HepG2 (cell line): ENCODE data around the gene APCDD1L. TPM values are rescaled to one million over a fixed set of nuclear protein-coding genes. Genes with fewer than 3 reads are reported as not detected.
A peak's percentile ranks its signal among the peaks of the same experiment; 100 is the strongest.

Source experiments
- ATAC-seq: fragments of 200-7000 bp; cut with Tn5 transposase; 3 replicates; pipeline ENCODE4 v1.9.1; 2020; ENCODE audit warnings: mild to moderate bottlenecking, moderate library complexity
- BruUV-seq: library from RNA; stranded (reverse); fragments of 400-500 nt; replicated peaks from 2 replicates; lab custom pipeline; 2021; lab: Mats Ljungman, UMichigan
- CTCF ChIA-PET: fragments of 300-600 bp; formaldehyde crosslinking; extraction: SDS; loops from one replicate; lab custom pipeline; 2021; ENCODE audit warnings: low total read pairs, inconsistent platforms, low intra/inter-chr PET ratio; lab: Yijun Ruan, JAX
- POLR2A ChIA-PET: fragments of 350-600 bp; sonication (Branson Sonifier 250); formaldehyde crosslinking; loops from one replicate; lab custom pipeline; 2020; ENCODE audit warnings: antibody characterized with exemption, inconsistent platforms; lab: Yijun Ruan, JAX
- DNase-seq: peaks from one replicate; pipeline ENCODE4 v3.0.0-alpha.2; 2015; ENCODE audit warnings: low spot score
- FAIRE-seq: peaks from 3 replicates; lab custom pipeline; 2011; peaks lifted over from hg19 to GRCh38; lab: Jason Lieb, UNC
- H2AFZ ChIP-seq: one replicate; pipeline ENCODE4 v1.6.1; 2011; ENCODE audit warnings: low read length, inconsistent platforms
- H3K27ac ChIP-seq: fragments of 300-600 bp; 3 replicates; pipeline ENCODE4 v1.8.0; 2011; ENCODE audit warnings: mixed run types, mild to moderate bottlenecking, mixed read lengths, low read length, inconsistent platforms; ENCODE audit not compliant: insufficient read depth; ENCODE audit errors: extremely low read length
- H3K27me3 ChIP-seq, 2 experiments: fragments of 200-600 bp in 1 of 2; 2 replicates in 1 of 2; 3 replicates in 1 of 2; pipeline versions ENCODE4 v1.6.0 to v1.8.0; 2011; ENCODE audit warnings: low read length in 2 of 2, mild to moderate bottlenecking in 2 of 2, moderate library complexity in 2 of 2, inconsistent platforms in 1 of 2; ENCODE audit not compliant: insufficient read depth in 2 of 2, control insufficient read depth in 1 of 2
- H3K36me3 ChIP-seq, 2 experiments: fragments of 200-600 bp in 1 of 2; replicated peaks in 1 of 2; 2 replicates in 1 of 2; 3 replicates in 1 of 2; pipeline versions ENCODE4 v1.5.1 to v1.8.0; 2011; ENCODE audit warnings: low read length in 2 of 2, inconsistent platforms in 1 of 2; ENCODE audit not compliant: insufficient read depth in 2 of 2, control insufficient read depth in 1 of 2
- H3K4me1 ChIP-seq: 2 replicates; pipeline ENCODE4 v1.5.1; 2012; ENCODE audit warnings: low read length, inconsistent platforms; ENCODE audit not compliant: insufficient read depth
- H3K4me2 ChIP-seq: 2 replicates; pipeline ENCODE4 v1.6.0; 2011; ENCODE audit warnings: low read depth, low read length, inconsistent platforms
- H3K4me3 ChIP-seq, 3 experiments: fragments of 200-600 bp in 1 of 3; sonication (generic), shearing (Covaris generic) in 1 of 3; replicated peaks in 1 of 3; 2 replicates each; pipeline ENCODE4 v1.5.1; 2011 to 2016; ENCODE audit warnings: low read length in 3 of 3, inconsistent platforms in 2 of 3, low read depth in 2 of 3, mild to moderate bottlenecking in 2 of 3, control low read depth in 1 of 3, mixed read lengths in 1 of 3; ENCODE audit not compliant: insufficient read depth in 1 of 3
- H3K79me2 ChIP-seq: one replicate; pipeline ENCODE4 v1.6.1; 2011; ENCODE audit warnings: low read length, inconsistent platforms; ENCODE audit not compliant: insufficient read depth
- H3K9ac ChIP-seq: 2 replicates; pipeline ENCODE4 v1.6.0; 2011; ENCODE audit warnings: mild to moderate bottlenecking, low read depth, low read length, inconsistent platforms; ENCODE audit not compliant: insufficient read depth
- H3K9me3 ChIP-seq: 2 replicates; pipeline ENCODE4 v1.5.1; 2012; ENCODE audit warnings: mild to moderate bottlenecking, low read length
- H4K20me1 ChIP-seq: 2 replicates; pipeline ENCODE4 v1.6.0; 2011; ENCODE audit warnings: inconsistent platforms, mild to moderate bottlenecking, low read length, moderate library complexity; ENCODE audit not compliant: insufficient read depth
- ELF4 ChIP-seq: sonication (generic); formaldehyde crosslinking; IDR thresholded peaks from 2 replicates; pipeline ENCODE4 v1.5.0; 2020; ENCODE audit warnings: missing genetic modification reagents, mild to moderate bottlenecking, moderate library complexity, borderline replicate concordance
- MTA1 ChIP-seq: sonication (generic); formaldehyde crosslinking; IDR thresholded peaks from 2 replicates; pipeline ENCODE4 v1.4.0; 2020; ENCODE audit warnings: missing genetic modification reagents, mild to moderate bottlenecking, borderline replicate concordance
- NRL ChIP-seq: sonication (generic); formaldehyde crosslinking; IDR thresholded peaks from 2 replicates; pipeline ENCODE4 v1.5.0; 2020; ENCODE audit warnings: missing genetic modification reagents, mild to moderate bottlenecking, moderate library complexity, borderline replicate concordance
- U2AF2 ChIP-seq: fragments of 200-400 bp; formaldehyde crosslinking; IDR thresholded peaks from 2 replicates; pipeline ENCODE4 v1.6.1; 2017; ENCODE audit warnings: low read depth, mild to moderate bottlenecking, low read length
- ZBTB40 ChIP-seq, 2 experiments: fragments of 450-650 bp in 1 of 2; sonication (generic) in 1 of 2; formaldehyde crosslinking in 1 of 2; IDR thresholded peaks; 2 replicates each; pipeline versions ENCODE4 v1.6.1 to v1.8.0; 2016 to 2022; ENCODE audit warnings: antibody characterized with exemption in 1 of 2, mild to moderate bottlenecking in 1 of 2, missing genetic modification reagents in 1 of 2
- ZNF10 ChIP-seq: sonication (generic); formaldehyde crosslinking; IDR thresholded peaks from 2 replicates; pipeline ENCODE4 v1.4.0; 2020; ENCODE audit warnings: mild to moderate bottlenecking, low read depth, missing genetic modification reagents, borderline replicate concordance
- WGBS: methylation state at CpG from one replicate; pipeline ENCODE4 v1.1.6; 2017; ENCODE audit warnings: low lambda C conversion rate; 5-methylcytosine and 5-hydroxymethylcytosine counted together
- in situ Hi-C: cut with HindIII; loops from 2 replicates; pipeline ENCODE4 v1.10.0; 2017; ENCODE audit warnings: low pct_unique_long_range_greater_than_20kb; ENCODE audit not compliant: extremely low pct_ligation_motif_present
- intact Hi-C: fragments of 100-400 bp; cut with micrococcal nuclease; formaldehyde crosslinking; loops from one replicate; pipeline ENCODE4 v1.10.0; 2022; ENCODE audit not compliant: unreplicated experiment
- polyA plus RNA-seq, 8 experiments: library from polyadenylated mRNA; depleted of rRNA in 3 of 8; stranded (reverse) in 7 of 8; unstranded in 1 of 8; fragments of >200 nt; fragmentation: Illumina TruSeq in 4 of 8; extraction: Trizol in 4 of 8; gene quantifications; 2 replicates each; pipeline versions ENCODE4 v1.2.1 to v1.2.3, GENCODE V29; 2011 to 2016; ENCODE audit warnings: low read depth in 4 of 8, missing spikeins in 1 of 8, mixed read lengths in 1 of 8; ENCODE audit not compliant: insufficient read depth in 1 of 8
- total RNA-seq, 5 experiments: library from RNA; depleted of rRNA; stranded (reverse); fragments of >200 nt; fragmentation: Illumina TruSeq; extraction: Trizol; gene quantifications; 2 replicates each; pipeline ENCODE4 v1.2.3, GENCODE V29; 2016; ENCODE audit warnings: low read depth in 1 of 5

APCDD1L gene
- total and polyA plus RNA-seq, 2 of the 13 experiments (the other 11 are each of a cell fraction or from before 2014, with no cell fraction given), result not detected

- H3K4me2 ChIP-seq, result no peak overlapping the region
- in situ Hi-C loops (no loop called here), intact Hi-C loops (no loop called here)
- ATAC-seq (peak; percentile 24; the same call in 2 of the 3 replicates), FAIRE-seq (no peak), DNase-seq (no peak)
- H4K20me1 ChIP-seq, result no peaks in the 10 kb centered on the region; the same call in 1 of the 2 replicates
- BruUV-seq, result no TSS peak
- H3K4me1 ChIP-seq, result no peaks in the 10 kb centered on the region
- H3K4me3 ChIP-seq, result no peak overlapping the region
- H3K27ac ChIP-seq, result no peak overlapping the region
- TF ChIP-seq NRL (CRISPR knock-in tag) (0 out of 2 replicates have a peak, but pooled peaks have one; percentile 32), U2AF2 (no peak), MTA1 (CRISPR knock-in tag) (peak; percentile 26; the same call in 1 of the 2 replicates), ZNF10 (CRISPR knock-in tag) (no peak)
- no peak overlapping the region for H2AFZ ChIP-seq
- POLR2A ChIA-PET, result no interaction called here
- H3K79me2 ChIP-seq, result no peaks in the 10 kb centered on the region
- 52% methylated on average over 12 of the region's 12 CpGs for WGBS
- H3K36me3 ChIP-seq, result no peaks in the 10 kb centered on the region
- CTCF ChIA-PET, result no interaction called here
- H3K27me3 ChIP-seq, result peaks cover 0 to 29% of the 10 kb centered on the region in 2 experiments; a peak in 4 of 5 replicates
- H3K9ac ChIP-seq, result no peak overlapping the region
- no peaks in the 10 kb centered on the region for H3K9me3 ChIP-seq
These were observed 45.6 kb downstream of the APCDD1L start for GRCh38 chr20:58469616-58470015.

- Histone ChIP-seq H2AFZ (no peak overlapping the region), H3K4me2 (no peak overlapping the region), H3K27me3 (peaks cover 0 to 29% of the 10 kb centered on the region in 2 experiments; a peak in 4 of 5 replicates), H3K9ac (no peak overlapping the region), H3K79me2 (no peaks in the 10 kb centered on the region), H4K20me1 (no peaks in the 10 kb centered on the region; the same call in 1 of the 2 replicates), H3K4me1 (no peaks in the 10 kb centered on the region), H3K36me3 (no peaks in the 10 kb centered on the region), H3K27ac (no peak overlapping the region), H3K9me3 (no peaks in the 10 kb centered on the region), H3K4me3 (no peak overlapping the region)
- ATAC-seq (peak; percentile 36), FAIRE-seq (no peak), DNase-seq (no peak)
- in situ Hi-C loops (no loop called here), intact Hi-C loops (no loop called here)
- TF ChIP-seq ELF4 (CRISPR knock-in tag) (no peak), ZBTB40 (IDR thresholded peaks at IDR 0.05) (no peak), ZBTB40 (CRISPR knock-in tag; IDR thresholded peaks at IDR 0.05) (peak; percentile 66; the same call in 1 of the 2 replicates)
- POLR2A ChIA-PET, result no interaction called here
- CTCF ChIA-PET, result no interaction called here
- 52% methylated on average over 28 of the region's 28 CpGs for whole genome bisulfite sequencing
- BruUV-seq, result no TSS peak
These were observed 47.3 kb downstream of the APCDD1L start for GRCh38 chr20:58467572-58468527.
